Nephron progenitor cell (in vitro differentiated cells): ENCODE data around the gene TOM1L1.

Experiments
- DNase-seq: peaks from one replicate; pipeline ENCODE4 v3.0.0; 2021
- H3K27ac Mint-ChIP-seq: 2 replicates; pipeline ENCODE4 v1.8.0; 2021; ENCODE audit warnings: mild to moderate bottlenecking, moderate library complexity, mixed read lengths
- H3K27me3 Mint-ChIP-seq: 2 replicates; pipeline ENCODE4 v1.8.0; 2021; ENCODE audit warnings: mild to moderate bottlenecking, low read depth, mixed read lengths; ENCODE audit not compliant: poor library complexity
- H3K36me3 Mint-ChIP-seq: 2 replicates; pipeline ENCODE4 v1.8.0; 2021; ENCODE audit warnings: low read depth, mixed read lengths
- H3K4me1 Mint-ChIP-seq: 2 replicates; pipeline ENCODE4 v1.8.0; 2021; ENCODE audit warnings: mixed read lengths
- H3K4me3 Mint-ChIP-seq: 2 replicates; pipeline ENCODE4 v1.8.0; 2021; ENCODE audit warnings: mild to moderate bottlenecking, moderate library complexity, mixed read lengths
- H3K9me3 Mint-ChIP-seq: 2 replicates; pipeline ENCODE4 v1.8.0; 2021; ENCODE audit warnings: mild to moderate bottlenecking, moderate library complexity, mixed read lengths
- TF ChIP-seq, protein P1 (sequence below): fragments of 200-600 bp; sonication (generic); IDR thresholded peaks from 2 replicates; pipeline ENCODE4 v1.5.0; 2021; ENCODE audit warnings: antibody characterized with exemption

The TOM1L1 gene

DNA sequence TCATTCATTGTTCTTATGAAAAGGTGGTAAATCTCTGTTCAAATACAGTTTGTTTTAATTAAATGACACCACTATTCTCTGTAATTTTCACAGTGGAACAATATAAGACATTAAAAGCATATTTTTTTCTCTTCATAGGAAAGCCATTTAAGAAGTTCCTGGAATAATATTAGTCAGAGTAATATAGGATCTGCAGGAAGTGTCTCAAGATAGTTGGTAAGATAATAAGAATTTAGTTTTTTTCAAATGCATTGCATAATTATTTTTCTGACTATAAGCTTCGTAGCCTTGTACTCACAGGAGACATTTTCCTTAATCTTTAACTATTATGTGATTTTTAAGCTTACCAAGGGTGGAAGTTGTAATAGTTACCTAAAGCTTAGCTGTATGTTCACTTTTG lies 84.8 kb downstream of the TOM1L1 start:
- peaks cover 22% of the 10 kb centered on the region for H3K36me3 Mint-ChIP-seq
- no peak for DNase-seq
- peaks cover under 1% of the 10 kb centered on the region for H3K27me3 Mint-ChIP-seq
- no peak overlapping the region for H3K4me3 Mint-ChIP-seq
- no peaks in the 10 kb centered on the region for H3K4me1 Mint-ChIP-seq
- TF ChIP-seq, protein P1, sequence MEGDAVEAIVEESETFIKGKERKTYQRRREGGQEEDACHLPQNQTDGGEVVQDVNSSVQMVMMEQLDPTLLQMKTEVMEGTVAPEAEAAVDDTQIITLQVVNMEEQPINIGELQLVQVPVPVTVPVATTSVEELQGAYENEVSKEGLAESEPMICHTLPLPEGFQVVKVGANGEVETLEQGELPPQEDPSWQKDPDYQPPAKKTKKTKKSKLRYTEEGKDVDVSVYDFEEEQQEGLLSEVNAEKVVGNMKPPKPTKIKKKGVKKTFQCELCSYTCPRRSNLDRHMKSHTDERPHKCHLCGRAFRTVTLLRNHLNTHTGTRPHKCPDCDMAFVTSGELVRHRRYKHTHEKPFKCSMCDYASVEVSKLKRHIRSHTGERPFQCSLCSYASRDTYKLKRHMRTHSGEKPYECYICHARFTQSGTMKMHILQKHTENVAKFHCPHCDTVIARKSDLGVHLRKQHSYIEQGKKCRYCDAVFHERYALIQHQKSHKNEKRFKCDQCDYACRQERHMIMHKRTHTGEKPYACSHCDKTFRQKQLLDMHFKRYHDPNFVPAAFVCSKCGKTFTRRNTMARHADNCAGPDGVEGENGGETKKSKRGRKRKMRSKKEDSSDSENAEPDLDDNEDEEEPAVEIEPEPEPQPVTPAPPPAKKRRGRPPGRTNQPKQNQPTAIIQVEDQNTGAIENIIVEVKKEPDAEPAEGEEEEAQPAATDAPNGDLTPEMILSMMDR: no peak
- H3K27ac Mint-ChIP-seq: no peak overlapping the region
- peaks cover 14% of the 10 kb centered on the region for H3K9me3 Mint-ChIP-seq

DNA sequence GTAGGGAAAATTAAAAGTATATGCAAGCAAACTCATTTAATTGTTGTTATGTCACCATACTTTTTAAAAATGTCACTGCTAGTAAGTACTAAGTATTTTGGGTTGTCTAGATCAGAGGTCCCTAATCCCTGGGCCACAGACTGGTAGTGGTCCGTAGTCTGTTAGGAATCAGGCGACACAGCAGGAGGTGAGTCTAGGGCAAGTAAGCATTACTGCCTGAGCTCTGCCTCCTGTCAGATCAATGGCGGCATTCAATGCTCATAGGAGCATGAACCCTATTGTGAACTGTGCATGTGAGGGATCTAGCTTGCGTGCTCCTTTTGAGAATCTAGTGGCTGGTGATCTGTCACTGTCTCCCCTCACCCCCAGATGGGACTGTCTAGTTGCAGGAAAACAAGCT lies 89.5 kb downstream of the TOM1L1 start:
- Mint-ChIP-seq H3K36me3 (no peaks in the 10 kb centered on the region), H3K4me3 (no peak overlapping the region), H3K9me3 (no peaks in the 10 kb centered on the region), H3K4me1 (no peaks in the 10 kb centered on the region), H3K27me3 (peaks cover 3% of the 10 kb centered on the region), H3K27ac (no peak overlapping the region)
- DNase-seq: no peak
- TF ChIP-seq, protein P1: no peak

DNA sequence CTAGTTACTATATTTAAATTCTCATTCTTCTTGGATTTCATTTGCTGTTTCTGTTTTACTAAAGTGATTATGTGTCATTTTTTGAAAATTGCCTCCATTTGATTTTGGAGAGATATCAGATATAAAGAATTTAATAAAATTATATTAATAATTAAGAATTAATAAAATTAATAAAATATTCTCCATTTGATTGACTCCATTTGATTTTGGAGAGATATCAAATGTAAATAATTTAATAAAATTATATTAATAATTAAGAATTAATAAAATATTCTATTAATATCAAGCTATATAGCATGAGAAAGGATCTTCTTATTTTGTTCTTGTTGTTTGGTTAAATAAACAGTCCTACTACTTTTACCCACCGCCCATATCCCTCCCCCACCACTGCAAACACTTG lies 90.9 kb downstream of the TOM1L1 start:
- no peaks in the 10 kb centered on the region for H3K4me1 Mint-ChIP-seq
- H3K36me3 Mint-ChIP-seq: no peaks in the 10 kb centered on the region
- H3K9me3 Mint-ChIP-seq: no peaks in the 10 kb centered on the region
- peaks cover 3% of the 10 kb centered on the region for H3K27me3 Mint-ChIP-seq
- TF ChIP-seq, protein P1: no peak
- DNase-seq: no peak
- H3K27ac Mint-ChIP-seq: no peak overlapping the region
- H3K4me3 Mint-ChIP-seq: no peak overlapping the region

DNA sequence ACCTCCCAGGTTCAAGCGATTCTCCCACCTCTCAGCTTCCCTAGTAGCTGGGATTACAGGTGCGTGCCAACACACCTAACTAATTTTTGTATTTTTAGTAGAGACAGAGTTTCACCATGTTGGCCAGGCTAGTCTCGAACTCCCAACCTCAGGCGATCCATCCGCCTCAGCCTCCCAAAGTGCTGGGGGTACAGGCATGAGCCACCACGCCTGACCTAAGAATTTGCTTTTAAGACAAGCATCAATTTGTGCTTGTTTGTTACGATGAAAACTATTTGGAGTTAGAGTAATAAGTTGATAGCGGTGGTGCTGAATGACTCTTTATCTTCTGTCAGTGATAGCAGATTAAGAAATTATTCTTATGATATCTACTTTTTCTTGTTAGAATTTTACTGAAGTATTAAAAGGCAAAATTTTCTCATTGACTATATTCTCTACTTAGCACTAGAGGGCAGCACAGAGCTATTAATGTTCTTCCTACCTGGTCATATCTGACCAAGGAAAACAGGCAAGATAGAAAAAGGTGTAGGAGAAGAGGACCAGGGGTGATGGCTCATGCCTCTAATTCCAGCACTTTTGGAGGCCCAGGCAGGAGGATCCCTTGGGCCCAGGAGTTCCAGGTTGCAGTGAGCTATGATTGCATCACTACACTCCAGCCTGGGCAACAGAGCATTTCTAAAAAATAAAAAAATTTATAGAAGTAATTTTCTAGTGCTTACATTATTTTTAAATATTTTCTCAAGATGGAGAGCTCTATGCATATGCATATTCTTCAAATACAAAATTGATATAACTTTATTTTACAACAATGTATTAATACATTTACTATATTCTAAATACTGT lies 92.4 kb downstream of the TOM1L1 start:
- Mint-ChIP-seq H3K4me3 (no peak overlapping the region), H3K9me3 (no peaks in the 10 kb centered on the region), H3K36me3 (no peaks in the 10 kb centered on the region), H3K4me1 (no peaks in the 10 kb centered on the region), H3K27me3 (peaks cover 3% of the 10 kb centered on the region), H3K27ac (no peak overlapping the region)
- TF ChIP-seq, protein P1: peak; percentile 72
- DNase-seq: peak; percentile 20

DNA sequence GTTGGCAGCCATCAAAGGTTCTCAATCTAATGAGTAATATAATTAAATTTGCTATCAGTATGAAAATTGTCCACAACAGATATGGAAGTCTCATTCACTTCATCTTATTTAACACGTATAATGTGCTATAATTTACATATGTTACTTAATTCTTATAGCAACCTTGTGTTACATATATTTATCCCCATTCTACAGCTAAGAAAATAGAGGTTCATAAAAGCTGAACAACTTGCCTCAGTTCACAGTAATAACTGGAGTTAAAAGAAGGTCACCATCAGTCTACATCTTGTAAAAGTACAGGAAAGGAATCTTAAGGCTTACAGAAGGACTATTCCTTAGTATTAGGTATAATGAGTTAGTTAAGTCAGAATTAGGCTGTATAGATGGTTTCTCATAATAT lies 95.8 kb downstream of the TOM1L1 start:
- H3K4me1 Mint-ChIP-seq: no peaks in the 10 kb centered on the region
- no peak overlapping the region for H3K4me3 Mint-ChIP-seq
- peaks cover 6% of the 10 kb centered on the region for H3K36me3 Mint-ChIP-seq
- TF ChIP-seq, protein P1: no peak
- no peaks in the 10 kb centered on the region for H3K27me3 Mint-ChIP-seq
- no peak for DNase-seq
- H3K9me3 Mint-ChIP-seq: no peaks in the 10 kb centered on the region
- H3K27ac Mint-ChIP-seq: no peak overlapping the region

DNA sequence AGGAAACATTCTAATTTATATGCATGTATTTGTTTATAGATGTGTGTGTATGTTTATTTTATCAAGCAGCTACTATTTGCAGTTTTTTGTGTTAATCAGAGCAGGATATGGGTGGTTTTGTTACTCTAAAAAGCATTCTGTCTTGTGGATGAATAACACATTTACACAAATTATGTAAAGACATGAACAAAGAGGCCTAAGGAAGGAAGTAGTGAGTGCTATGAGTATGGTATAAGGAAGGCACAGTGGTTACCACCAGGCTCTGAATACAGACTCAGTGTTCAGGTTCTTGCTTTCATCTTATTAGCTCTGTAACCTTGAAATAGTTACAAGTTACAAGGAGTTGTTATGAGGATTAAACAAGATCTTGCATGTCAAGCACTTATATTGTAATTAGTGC lies 101.8 kb downstream of the TOM1L1 start:
- TF ChIP-seq, protein P1: no peak
- Mint-ChIP-seq H3K36me3 (peaks cover 16% of the 10 kb centered on the region), H3K9me3 (no peaks in the 10 kb centered on the region), H3K27ac (no peak overlapping the region), H3K4me1 (no peaks in the 10 kb centered on the region), H3K27me3 (no peaks in the 10 kb centered on the region), H3K4me3 (no peak overlapping the region)
- DNase-seq: no peak
